ENCODE measurements around the gene ARHGEF2.

Gene ARHGEF2

DNA sequence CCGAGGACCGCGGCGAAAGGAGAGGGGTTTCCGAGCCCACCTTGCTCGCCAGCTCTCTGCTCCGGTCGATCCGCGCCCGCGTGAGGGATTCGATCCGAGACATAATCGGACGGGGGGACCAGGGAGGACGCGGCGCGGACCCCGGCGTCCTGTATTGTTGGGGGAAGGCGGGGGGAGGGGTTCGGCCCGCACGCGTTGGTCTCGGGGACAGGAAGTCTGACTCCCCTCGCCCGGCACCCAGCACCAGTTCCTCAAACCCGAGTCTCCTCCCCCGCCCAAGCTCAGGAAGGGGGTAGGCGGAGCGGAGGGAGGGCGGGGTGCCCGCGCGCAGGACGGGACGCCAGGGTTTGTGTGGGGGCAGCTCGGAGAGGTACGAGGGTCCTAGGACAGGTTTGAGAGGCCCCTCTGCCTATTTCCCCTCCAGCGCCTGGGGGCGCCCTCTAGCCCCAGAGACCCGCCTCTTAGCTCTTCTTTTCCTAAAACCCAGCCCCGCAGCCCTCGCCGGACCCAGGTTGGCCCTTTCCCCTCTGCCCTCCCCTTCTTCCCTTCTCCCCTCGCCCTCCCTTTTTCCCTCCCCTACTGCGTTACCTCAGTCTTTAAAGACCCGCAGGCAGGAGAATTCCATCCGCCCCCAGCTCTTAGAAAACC, at the start of gene ARHGEF2:
ARHGEF2 (minus strand) TSS at position 223 of the 648 bp plus-strand sequence; CDS start at position 103, 120 bp downstream.
- DNase-seq (ENCODE audit: low read depth in 2 of 2, low spot score in 1 of 2) = peak; percentile 57 to 63

DNA sequence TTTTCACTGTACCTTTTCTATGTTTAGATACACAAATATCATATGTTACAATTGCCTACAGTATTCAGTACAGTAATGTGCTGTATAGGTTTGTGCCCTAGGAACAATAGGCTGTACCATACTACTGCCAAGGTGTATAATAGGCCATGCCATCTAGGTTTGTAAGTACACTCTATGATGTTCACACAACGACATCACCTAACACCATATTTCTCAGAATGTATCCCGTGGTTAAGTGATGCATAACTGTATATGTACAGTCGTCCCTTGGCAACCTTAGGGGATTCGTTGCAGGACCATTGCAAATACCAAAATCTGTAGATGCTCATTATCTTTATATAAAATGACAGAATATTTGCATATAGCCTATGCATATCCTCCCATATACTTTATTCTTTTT, 48.2 kb upstream of the ARHGEF2 start:
- DNase-seq (ENCODE audit: low read depth in 2 of 2, low spot score in 1 of 2) = no peak

GRCh38 chr1:156025876-156026275, 47.5 kb upstream of the ARHGEF2 start:
- no peak for DNase-seq (ENCODE audit: low read depth in 2 of 2, low spot score in 1 of 2)

GRCh38 chr1:156024801-156025200, 46.5 kb upstream of the ARHGEF2 start:
- no peak for DNase-seq (ENCODE audit: low read depth in 2 of 2, low spot score in 1 of 2)

- no peak for DNase-seq (ENCODE audit: low read depth in 2 of 2, low spot score in 1 of 2)
Observed at GRCh38 chr1:156021954-156022353, 43.6 kb upstream of the ARHGEF2 start.

DNA sequence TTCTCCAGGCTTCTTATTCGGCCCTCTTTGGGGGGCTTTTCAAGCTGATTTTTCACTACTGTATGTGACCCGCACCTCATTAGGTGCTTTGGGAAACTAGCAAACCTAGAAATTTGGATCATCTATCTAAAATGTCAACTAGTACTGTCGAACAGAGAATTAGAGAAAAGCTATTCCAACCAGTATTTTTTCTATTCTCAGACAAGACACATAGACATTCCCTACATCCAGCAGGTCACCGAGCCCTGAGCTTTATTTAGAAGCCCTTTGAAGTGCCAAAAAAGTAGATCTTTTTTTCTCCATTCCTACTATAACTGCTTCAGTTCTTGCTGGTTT, 42.7 kb upstream of the ARHGEF2 start:
- DNase-seq (ENCODE audit: low read depth in 2 of 2, low spot score in 1 of 2) = no peak

- peak; percentile 65 to 68 for DNase-seq (ENCODE audit: low read depth in 2 of 2, low spot score in 1 of 2)
Observed at GRCh38 chr1:156020293-156021092, 42.1 kb upstream of the ARHGEF2 start, which contains the start of gene SSR2. Gene SSR2 (minus strand): TSS chr1:156020951. CDS start chr1:156020167, 784 bp downstream.

- no peak for DNase-seq (ENCODE audit: low read depth in 2 of 2, low spot score in 1 of 2)
Observed at GRCh38 chr1:156019946-156020292, 41.6 kb upstream of the ARHGEF2 start.

GRCh38 chr1:156014829-156015228, 36.5 kb upstream of the ARHGEF2 start:
- DNase-seq (ENCODE audit: low read depth in 2 of 2, low spot score in 1 of 2) = no peak

DNA sequence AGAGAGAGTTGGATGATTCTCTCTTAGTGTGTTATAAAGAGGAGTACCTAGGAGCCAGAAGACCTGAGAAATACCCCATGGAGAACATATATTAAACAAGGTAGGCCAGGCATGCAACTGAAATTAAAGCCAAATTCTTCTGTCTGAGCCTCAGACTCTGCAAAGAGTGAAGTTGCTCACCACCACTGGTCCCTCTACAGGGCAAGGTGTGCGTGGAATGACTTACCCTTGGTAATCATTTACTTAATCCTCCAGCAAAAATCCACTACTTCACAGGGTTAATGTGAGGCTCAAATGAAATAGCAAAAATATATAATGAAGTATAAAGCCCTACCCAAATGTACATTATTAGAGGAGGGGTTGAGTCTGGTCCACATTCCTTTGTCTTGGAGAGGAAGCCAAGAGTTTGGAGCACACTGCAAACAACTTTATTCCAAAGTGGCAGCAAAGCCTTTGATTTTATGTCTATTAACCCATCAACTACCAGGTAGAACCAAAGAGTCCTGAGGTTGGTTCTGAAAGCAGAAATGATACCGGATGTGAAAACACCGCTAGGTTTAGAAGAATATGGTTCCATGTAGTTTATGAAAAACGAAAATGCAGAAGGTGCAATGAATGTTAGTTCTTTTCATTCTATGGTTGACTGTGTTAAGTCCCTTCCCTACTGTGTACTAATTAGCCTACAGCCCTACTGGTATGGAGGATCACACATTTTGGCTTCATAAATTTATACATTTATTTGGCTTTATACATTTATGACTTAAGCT, 33.9 kb upstream of the ARHGEF2 start:
- DNase-seq (ENCODE audit: low read depth in 2 of 2, low spot score in 1 of 2) = no peak

DNA sequence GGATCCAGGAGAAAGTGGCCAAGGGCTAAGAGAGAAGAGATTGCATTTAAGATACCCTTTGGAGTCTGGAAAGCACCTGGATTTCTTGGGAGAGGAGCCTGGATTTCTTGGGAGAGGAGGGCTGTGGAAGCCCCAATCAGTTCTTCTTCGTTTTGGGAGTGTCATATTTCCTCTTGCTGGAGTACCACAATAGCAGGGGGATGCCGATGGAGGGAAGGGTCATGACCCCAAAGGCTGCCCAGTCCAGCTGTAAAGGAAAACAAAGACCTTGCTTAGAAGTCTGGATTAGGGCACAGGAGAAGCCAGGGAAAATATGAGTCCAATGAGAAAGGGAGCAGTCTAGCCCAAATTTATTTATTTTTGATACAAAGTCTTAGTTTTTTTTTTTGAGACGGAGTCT, 31.1 kb upstream of the ARHGEF2 start:
- DNase-seq (ENCODE audit: low read depth in 2 of 2, low spot score in 1 of 2) = no peak

DNA sequence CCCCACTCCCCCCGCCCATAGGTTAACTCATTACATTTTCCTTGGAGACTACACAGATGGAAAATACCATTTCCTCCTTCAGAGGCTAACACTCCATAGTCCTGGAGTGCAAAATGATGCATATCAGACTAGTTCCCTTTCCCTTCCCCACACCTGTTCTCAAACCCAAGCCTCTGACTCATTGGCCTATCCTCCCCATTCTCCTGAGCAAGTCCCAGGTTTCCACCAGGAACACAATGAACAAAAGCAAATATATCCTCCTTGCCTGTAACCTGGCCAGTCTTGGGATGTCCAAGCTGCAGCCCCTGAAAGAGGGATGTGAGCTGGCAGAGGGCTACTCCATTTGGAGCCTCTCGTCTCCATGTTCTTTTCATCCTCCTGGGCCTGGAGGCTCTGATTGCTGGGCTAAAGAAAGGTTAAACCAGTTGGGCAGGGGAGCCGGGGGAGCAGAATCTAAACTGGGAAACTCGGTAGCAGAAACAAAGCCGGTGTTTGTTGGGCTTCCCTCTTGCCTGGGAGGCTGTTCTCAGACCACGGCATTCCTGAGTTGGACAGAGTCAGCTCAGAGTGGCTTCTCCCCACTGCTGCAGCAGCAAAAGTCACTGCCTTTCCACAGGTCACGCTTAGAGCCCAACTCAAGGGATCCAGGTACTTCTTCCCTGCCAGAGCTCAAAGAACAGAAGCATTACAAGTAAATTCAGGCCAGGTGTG, 28.5 kb upstream of the ARHGEF2 start:
- no peak for DNase-seq (ENCODE audit: low read depth in 2 of 2, low spot score in 1 of 2)

DNA sequence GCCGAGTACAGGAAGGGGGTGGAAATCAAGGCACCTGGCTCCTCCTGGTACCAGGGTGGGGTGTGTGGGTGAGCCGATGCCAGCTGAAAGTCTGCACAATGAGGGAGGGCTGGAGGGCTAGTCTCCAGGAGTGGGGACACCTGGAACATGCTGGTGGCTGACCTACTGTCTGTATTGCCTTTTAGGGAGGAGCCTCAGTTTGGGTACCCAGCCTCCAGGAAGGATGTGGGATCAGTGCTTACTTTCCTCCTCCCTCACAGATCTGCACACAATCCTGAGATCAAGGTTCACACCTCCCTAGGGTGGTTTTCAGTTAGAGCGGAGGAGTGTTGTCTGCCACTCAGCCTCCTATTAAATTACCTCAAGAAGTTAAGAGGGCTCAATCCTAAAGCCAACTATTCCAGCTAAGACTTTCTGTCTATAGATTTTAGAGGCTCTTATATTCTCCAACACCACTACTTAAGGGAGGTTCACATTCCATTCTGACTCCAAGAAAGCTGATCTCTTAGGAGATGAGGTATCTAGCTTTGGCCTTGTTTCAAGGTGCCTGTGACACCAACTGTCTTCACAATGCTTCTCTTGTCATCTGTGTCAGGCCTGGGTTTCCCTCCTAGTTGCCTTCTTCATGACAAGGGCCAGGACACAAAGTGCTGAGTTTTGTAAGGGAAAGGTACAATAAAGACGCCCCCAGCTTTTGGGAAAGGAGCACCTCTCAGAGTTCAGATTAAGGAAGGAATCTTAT, 26.7 kb upstream of the ARHGEF2 start:
- DNase-seq (ENCODE audit: low read depth in 2 of 2, low spot score in 1 of 2) = no peak

DNA sequence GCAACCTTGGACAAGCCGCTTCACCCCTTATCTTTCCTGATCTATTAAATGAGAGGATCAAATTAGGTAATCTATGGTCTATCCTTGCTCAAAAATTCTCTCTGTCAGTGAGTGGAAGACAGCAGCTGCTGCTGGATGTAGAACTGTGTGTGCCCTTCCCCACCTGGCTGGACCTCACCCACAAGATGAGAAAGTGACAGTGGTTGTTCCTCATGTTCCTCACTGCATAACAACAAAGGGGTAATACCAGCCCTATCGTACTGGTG, 25.5 kb upstream of the ARHGEF2 start:
- DNase-seq (ENCODE audit: low read depth in 2 of 2, low spot score in 1 of 2) = no peak

GRCh38 chr1:156002188-156002911, 24.0 kb upstream of the ARHGEF2 start:
- DNase-seq (ENCODE audit: low read depth in 2 of 2, low spot score in 1 of 2) = no peak

GRCh38 chr1:156001662-156002171, 23.4 kb upstream of the ARHGEF2 start:
- DNase-seq (ENCODE audit: low read depth in 2 of 2, low spot score in 1 of 2) = no peak

- DNase-seq (ENCODE audit: low read depth in 2 of 2, low spot score in 1 of 2) = no peak
Observed at GRCh38 chr1:156001021-156001661, 22.8 kb upstream of the ARHGEF2 start.

GRCh38 chr1:155999964-156000363, 21.6 kb upstream of the ARHGEF2 start:
- DNase-seq (ENCODE audit: low read depth in 2 of 2, low spot score in 1 of 2) = no peak

DNA sequence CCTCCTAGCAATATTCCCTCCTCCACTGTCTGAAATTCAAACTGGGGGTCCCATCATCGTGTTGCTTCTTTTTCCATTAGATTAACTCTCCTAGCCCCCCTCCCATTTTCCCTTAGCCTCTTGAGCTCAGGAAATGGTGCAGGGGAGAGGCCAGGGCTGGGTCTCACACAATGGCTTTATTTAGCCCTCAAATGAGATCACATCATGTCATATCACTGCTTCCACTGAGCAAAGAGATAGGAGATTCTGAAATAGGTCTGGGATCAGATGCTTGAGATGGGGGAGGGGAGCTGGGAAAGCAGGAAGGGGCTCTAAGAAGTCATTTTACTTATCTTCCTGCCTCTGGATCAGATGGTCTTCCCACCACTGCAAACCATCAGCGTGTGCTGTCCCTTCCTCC, 17.8 kb upstream of the ARHGEF2 start:
- no peak for DNase-seq (ENCODE audit: low read depth in 2 of 2, low spot score in 1 of 2)

- DNase-seq (ENCODE audit: low read depth in 2 of 2, low spot score in 1 of 2) = no peak
Observed at GRCh38 chr1:155993595-155993994, 15.2 kb upstream of the ARHGEF2 start.

Data from stimulated activated CD8-positive, alpha-beta memory T cell treated with anti-CD3 and anti-CD28 coated beads, Interleukin-4, amount 100 ng/mL, for 1 hour (primary cell).